Ovary (tissue), 3 donors: ENCODE measurements around the gene TNRC6C.

Experiments used
- EP300 ChIP-seq: sonication (generic); formaldehyde crosslinking; IDR thresholded peaks from one replicate; pipeline ENCODE4 v1.6.1; 2017; ENCODE audit warnings: antibody characterized with exemption
- TF ChIP-seq, protein P1 (sequence below), 3 donors: fragments of 450-650 bp in 2 of 3; fragments of 200-600 bp in 1 of 3; IDR thresholded peaks; one replicate each; pipeline versions ENCODE4 v1.5.1 to v1.8.0; 2016 to 2022; ENCODE audit warnings: antibody characterized with exemption in 3 of 3, mild to moderate bottlenecking in 1 of 3
- donor health status: DM: no; HTN: no; CAD: no.

DNA sequence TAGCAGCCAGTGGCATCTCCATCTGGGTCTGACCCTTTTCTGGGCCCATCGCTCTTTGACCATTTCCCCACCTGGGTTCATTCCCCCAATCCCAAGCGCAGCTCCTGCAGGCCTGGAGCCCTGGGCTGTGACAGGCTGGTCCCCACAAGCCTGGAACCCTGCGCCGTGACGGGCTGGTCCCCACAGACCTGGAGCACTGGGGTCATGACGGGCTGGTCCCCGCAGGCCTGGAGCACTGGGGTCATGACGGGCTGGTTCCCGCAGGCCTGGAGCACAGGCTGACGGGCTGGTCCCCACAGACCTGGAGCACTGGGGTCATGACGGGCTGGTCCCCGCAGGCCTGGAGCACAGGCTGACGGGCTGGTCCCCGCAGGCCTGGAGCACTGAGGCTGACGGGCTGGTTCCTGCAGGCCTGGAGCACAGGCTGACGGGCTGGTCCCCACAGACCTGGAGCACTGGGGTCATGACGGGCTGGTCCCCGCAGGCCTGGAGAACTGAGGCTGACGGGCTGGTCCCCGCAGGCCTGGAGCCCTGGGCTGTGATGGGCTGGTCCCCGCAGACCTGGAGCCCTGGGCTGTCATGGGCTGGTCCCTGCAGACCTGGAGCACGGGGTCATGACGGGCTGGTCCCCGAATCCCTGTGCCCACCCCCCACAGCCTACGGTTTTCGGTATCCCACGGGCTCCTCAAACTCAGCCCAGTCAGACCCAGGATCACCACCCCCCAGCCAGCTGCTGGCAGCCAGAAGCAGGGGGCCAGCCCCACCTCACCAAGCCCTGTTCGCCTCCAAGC lies 153.4 kb downstream of the TNRC6C start:
- no peak for TF ChIP-seq EP300
- TF ChIP-seq, protein P1, sequence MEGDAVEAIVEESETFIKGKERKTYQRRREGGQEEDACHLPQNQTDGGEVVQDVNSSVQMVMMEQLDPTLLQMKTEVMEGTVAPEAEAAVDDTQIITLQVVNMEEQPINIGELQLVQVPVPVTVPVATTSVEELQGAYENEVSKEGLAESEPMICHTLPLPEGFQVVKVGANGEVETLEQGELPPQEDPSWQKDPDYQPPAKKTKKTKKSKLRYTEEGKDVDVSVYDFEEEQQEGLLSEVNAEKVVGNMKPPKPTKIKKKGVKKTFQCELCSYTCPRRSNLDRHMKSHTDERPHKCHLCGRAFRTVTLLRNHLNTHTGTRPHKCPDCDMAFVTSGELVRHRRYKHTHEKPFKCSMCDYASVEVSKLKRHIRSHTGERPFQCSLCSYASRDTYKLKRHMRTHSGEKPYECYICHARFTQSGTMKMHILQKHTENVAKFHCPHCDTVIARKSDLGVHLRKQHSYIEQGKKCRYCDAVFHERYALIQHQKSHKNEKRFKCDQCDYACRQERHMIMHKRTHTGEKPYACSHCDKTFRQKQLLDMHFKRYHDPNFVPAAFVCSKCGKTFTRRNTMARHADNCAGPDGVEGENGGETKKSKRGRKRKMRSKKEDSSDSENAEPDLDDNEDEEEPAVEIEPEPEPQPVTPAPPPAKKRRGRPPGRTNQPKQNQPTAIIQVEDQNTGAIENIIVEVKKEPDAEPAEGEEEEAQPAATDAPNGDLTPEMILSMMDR (IDR thresholded peaks at IDR 0.05): no peak
